Left ventricle myocardium inferior (tissue), 1 donor: ENCODE data around the gene KCNN3. TPM values are rescaled to one million over a fixed set of nuclear protein-coding genes. Genes with fewer than 3 reads are reported as not detected.

Experiments used
- DNase-seq: peaks from one replicate; pipeline ENCODE4 v3.0.0-alpha.2; 2020
- H3K27ac ChIP-seq: fragments of 200-600 bp; replicated peaks from 2 replicates; pipeline ENCODE4 v1.8.0; 2021
- H3K27me3 ChIP-seq: fragments of 200-600 bp; 2 replicates; pipeline ENCODE4 v1.8.0; 2021; ENCODE audit warnings: low read depth
- H3K36me3 ChIP-seq: fragments of 200-600 bp; 2 replicates; pipeline ENCODE4 v1.8.0; 2021
- H3K4me1 ChIP-seq: fragments of 200-600 bp; 2 replicates; pipeline ENCODE4 v1.8.0; 2021
- H3K4me3 ChIP-seq: fragments of 200-600 bp; 2 replicates; pipeline ENCODE4 v1.8.0; 2021; ENCODE audit warnings: mild to moderate bottlenecking, moderate library complexity
- H3K9me3 ChIP-seq: fragments of 200-600 bp; replicated peaks from 2 replicates; pipeline ENCODE4 v1.8.0; 2021
- CTCF ChIP-seq: fragments of 200-600 bp; IDR thresholded peaks from 2 replicates; pipeline ENCODE4 v1.8.0; 2021; ENCODE audit warnings: antibody characterized with exemption, mild to moderate bottlenecking, borderline replicate concordance
- intact Hi-C: fragments of 100-400 bp; cut with micrococcal nuclease; formaldehyde crosslinking; loops from one replicate; pipeline ENCODE4 v1.11.0; 2022
- total RNA-seq: library from RNA; stranded (reverse); fragmentation: NEBNext Ultra II Directional; extraction: Animal tissue kit (Norgen Biotek cat#: 25700); gene quantifications from one replicate; pipeline ENCODE4 v1.2.1, GENCODE V29; 2021
- donor health status: DM: no; HTN: yes; CAD: no; lungs with severe emphysema.

Gene KCNN3
- total RNA-seq, 1 donor from 2014 or later = 4.8 TPM

DNA sequence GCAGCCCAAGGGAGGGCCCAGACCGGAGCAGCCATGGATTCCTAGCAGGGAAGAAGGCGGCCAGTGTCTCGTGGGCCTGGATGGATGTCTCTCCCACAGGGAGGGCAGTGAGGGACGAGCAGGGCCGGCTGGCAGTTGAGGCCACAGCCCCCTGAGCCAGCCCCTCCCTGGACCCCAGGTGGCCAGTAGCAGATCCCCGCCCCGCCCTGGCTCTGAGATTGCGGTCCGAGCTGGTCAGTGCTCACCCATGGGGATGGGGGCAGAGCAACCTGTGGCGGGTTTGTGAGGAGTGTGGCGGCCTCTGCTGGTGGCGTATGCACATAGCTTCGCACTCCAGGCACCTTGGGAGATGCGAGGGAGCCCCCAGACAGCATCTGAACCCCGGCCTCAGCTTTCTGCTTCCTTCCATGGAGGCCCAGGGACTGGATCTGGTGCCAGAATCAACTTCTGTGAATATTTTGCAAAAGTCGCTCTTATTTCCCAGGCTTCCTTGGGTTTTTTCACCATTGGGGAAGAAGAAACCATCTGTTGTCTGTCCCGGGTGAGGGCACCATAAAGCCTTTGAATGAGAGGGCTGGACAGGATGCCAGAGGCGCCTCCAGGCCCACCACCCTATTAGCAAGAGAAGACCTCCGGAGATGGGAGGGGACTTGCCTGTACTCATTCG, 8.4 kb upstream of the KCNN3 start:
- peak; percentile 90 for TF ChIP-seq CTCF
- no peaks in the 10 kb centered on the region for H3K36me3 ChIP-seq
- H3K4me3 ChIP-seq = no peak overlapping the region
- H3K27ac ChIP-seq = no peak overlapping the region
- no peaks in the 10 kb centered on the region for H3K27me3 ChIP-seq
- DNase-seq = peak; percentile 78
- peaks cover 13% of the 10 kb centered on the region for H3K4me1 ChIP-seq
- intact Hi-C loops = loop anchor here (10.0 kb wide), 1 partner anchor 114 kb away; no protein-coding TSS in a partner anchor
- H3K9me3 ChIP-seq = no peaks in the 10 kb centered on the region

GRCh38 chr1:154877370-154877974, 7.4 kb upstream of the KCNN3 start:
- Histone ChIP-seq H3K4me1 (peaks cover 13% of the 10 kb centered on the region), H3K36me3 (no peaks in the 10 kb centered on the region), H3K9me3 (no peaks in the 10 kb centered on the region), H3K27ac (no peak overlapping the region), H3K27me3 (no peaks in the 10 kb centered on the region), H3K4me3 (no peak overlapping the region)
- no peak for TF ChIP-seq CTCF
- intact Hi-C loops = loop anchor here (10.0 kb wide), 1 partner anchor 113 kb away; no protein-coding TSS in a partner anchor
- no peak for DNase-seq

GRCh38 chr1:154876842-154877369, 6.8 kb upstream of the KCNN3 start:
- Histone ChIP-seq H3K27me3 (no peaks in the 10 kb centered on the region), H3K4me3 (no peak overlapping the region), H3K4me1 (peaks cover 13% of the 10 kb centered on the region), H3K27ac (no peak overlapping the region), H3K9me3 (no peaks in the 10 kb centered on the region), H3K36me3 (no peaks in the 10 kb centered on the region)
- intact Hi-C loops = loop anchor here (10.0 kb wide), 1 partner anchor 112 kb away; no protein-coding TSS in a partner anchor
- no peak for TF ChIP-seq CTCF
- no peak for DNase-seq

- Histone ChIP-seq H3K4me1 (peaks cover 26% of the 10 kb centered on the region), H3K4me3 (no peak overlapping the region), H3K27ac (no peak overlapping the region), H3K27me3 (no peaks in the 10 kb centered on the region), H3K36me3 (no peaks in the 10 kb centered on the region), H3K9me3 (no peaks in the 10 kb centered on the region)
- no peak for DNase-seq
- intact Hi-C loops = loop anchor here (10.0 kb wide), 1 partner anchor 110 kb away; no protein-coding TSS in a partner anchor
- TF ChIP-seq CTCF = no peak
Measured at GRCh38 chr1:154874465-154874864, 4.4 kb upstream of the KCNN3 start.

DNA sequence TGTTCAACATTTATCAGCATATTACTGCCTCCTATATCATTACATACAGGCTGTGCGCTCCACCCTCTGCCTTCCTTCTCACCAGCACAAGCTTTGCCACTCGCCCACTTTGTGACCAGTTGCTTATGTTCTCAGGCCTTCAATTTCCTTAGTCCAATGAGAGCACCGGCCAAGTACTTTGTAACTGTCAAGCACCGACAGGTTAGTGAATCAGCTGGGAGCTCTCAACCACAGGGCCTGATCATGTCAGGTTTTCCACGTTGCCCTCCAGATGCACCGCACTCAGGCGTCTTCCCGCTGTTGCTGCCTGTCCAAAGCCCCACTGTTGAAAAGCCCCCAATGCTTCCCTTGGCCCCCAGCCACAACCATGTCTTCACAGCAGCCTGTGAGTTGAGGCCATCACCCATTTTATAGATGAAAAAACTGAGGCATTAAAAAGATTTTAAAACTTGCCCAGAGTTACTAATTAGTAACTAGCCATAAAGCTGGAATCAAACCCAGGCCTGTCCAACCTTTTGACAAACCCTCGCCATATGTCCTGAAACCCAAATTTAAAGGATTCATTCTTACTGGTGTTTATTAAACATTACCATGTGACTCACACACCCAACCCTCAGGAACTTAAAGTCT, 3.4 kb upstream of the KCNN3 start:
- intact Hi-C loops = loop anchor here (10.0 kb wide), 1 partner anchor 109 kb away; no protein-coding TSS in a partner anchor
- H3K27me3 ChIP-seq = no peaks in the 10 kb centered on the region
- DNase-seq = no peak
- no peaks in the 10 kb centered on the region for H3K36me3 ChIP-seq
- H3K4me3 ChIP-seq = no peak overlapping the region
- H3K27ac ChIP-seq = no peak overlapping the region
- no peak for TF ChIP-seq CTCF
- peaks cover 31% of the 10 kb centered on the region for H3K4me1 ChIP-seq
- H3K9me3 ChIP-seq = no peaks in the 10 kb centered on the region
